Activated CD4-positive, alpha-beta T cell treated with anti-CD3 and anti-CD28 coated beads for 48 hours (primary cell): Measurements from ENCODE around the gene HBM.
A peak's percentile ranks its signal among the peaks of the same experiment; 100 is the strongest.
"Not testable (repeated sequence)": the region's sequence is repeated elsewhere in the genome, so short reads cannot be mapped to it uniquely, and the experiment has no call there.

ENCODE experiments used
- DNase-seq: peaks from one replicate; pipeline ENCODE4 v3.0.0-alpha.2; 2020

HBM gene, protein sequence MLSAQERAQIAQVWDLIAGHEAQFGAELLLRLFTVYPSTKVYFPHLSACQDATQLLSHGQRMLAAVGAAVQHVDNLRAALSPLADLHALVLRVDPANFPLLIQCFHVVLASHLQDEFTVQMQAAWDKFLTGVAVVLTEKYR

DNA sequence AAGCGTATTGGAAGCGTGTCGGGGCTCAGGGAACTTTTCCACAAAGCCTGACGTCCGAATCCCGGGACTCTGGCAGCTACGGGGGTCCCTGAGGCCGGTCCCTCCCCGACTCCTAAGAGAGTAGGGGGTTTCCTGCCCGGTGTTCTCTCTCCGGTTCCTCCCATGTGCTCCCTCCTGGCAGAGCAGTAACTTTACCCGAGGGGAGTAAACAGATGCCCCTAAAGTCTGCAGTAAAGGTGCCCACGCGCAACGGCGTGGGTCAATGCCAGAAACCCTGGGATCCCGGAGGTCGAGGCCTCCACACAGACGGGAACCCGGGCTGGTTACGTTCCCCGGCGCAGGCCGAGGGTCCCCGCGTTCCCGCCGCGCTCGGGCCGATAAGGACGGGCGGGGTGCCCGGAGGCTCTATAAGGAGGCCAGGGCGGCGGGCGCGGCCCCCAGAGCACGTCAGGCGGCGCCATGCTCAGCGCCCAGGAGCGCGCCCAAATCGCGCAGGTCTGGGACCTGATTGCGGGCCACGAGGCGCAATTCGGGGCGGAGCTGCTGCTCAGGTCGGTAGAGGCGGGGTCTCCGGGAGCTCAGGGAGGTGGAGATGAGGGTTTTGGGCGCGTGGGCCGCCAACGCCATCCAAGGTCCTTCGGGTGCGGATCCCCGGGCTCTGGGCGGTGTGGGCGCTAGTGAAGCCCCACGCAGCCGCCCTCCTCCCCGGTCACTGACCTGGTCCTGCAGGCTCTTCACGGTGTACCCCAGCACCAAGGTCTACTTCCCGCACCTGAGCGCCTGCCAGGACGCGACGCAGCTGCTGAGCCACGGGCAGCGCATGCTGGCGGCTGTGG is at the start of gene HBM:
HBM (plus strand) TSS at position 440 of the 836 bp plus-strand sequence; CDS start at position 460, 20 bp downstream.
- peak; percentile 29 for DNase-seq

DNA sequence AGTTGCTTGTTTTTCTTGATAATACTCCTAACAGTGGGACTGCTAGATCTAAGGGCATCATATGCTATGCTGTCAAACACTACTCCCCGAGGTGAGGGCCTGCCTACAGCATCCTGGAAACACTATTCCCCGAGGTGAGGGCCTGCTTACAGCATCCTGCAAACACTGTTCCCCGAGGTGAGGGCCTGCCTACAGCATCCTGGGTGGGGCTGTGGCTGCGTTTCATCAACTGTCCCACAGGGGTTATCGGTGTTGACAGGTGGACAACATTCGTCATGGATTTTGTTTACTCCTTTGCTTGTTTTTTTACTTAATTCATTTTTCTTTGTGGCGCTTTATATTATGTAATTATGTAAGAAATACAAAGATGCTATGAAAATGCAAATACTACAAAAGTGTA is 49.8 kb upstream of the HBM start:
- no peak for DNase-seq

DNA sequence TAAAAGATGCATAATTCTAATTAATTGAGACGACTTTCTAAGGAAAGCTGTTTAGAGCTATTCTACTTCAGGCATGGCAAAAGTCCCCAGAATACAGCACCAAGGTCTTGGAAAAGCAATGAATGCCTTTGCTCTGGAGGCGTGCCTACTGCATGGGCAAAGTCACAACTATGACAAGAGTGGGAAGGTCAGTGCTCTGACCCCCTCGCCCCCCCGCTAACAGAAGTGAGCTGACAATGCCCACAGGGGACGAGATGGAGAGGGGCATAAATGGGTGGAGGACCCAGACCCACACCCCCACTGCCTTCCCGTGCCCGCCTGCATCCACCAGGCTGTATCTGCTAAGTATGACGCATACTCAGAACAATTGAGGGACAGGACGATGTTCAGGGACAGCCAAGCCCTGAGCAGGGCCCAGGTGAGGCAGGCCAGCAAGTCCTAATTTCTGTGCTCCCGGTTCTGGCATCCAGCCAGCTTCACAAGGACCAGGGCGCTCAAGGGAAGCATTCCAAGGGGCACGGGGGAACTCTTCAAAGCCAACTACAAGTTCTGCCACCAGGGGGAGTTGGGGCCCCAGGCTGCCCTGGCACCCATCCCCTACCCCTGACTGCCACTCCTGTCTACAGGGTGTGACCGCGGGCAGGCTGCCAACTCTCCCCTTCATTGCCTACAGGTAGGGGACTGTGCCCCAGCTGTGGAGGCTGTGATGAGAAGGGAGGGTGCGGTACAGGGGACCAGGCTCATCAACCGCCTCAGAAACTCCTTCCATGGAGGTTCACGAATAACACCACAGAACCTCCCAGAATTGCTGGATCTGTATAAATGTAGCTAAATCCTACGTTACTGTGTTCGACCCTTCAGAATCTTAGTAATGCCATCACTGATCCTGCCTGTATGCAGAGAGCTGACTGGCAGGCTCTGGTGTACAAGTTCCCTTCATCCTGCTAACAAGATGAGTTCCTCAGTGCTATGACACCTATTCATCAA is 48.1 kb upstream of the HBM start:
- peak; percentile 76 for DNase-seq

DNA sequence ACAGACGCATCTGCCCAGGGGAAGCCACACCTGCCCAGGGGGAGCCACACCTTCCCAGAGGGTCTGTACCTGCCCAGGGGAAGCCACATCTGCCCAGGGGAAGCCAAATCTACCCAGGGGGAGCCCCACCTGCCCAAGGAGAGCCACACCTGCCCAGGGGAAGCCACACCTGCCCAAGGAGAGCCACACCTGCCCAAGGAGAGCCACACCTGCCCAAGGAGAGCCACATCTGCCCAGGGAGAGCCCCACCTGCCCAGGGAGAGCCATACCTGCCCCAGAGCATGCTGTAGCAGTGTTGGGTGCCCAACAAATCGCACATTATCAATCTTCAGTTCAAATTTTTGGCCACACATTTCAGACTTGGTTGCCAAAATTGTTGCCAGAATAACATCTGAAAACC is 46.9 kb upstream of the HBM start:
- no peak for DNase-seq

DNA sequence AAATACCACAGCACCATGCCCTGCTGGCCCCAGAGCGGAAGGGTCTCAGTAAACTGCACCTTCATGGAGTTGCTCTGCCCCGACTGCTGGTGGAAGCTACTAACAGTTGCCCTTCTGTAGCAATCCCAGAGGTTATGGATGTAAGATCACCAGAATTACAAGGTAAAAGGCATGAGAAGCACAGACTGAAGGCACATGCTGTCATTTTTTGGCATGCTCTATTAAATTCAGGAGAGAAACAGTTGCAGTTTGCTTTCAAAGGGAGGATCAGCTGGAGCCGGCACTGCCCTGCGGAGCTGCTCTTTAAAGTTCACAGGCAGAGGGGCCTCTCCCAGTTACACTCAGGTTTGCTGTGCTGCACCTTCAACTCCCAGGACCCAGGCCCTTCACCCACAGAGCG is 46.5 kb upstream of the HBM start:
- no peak for DNase-seq

DNA sequence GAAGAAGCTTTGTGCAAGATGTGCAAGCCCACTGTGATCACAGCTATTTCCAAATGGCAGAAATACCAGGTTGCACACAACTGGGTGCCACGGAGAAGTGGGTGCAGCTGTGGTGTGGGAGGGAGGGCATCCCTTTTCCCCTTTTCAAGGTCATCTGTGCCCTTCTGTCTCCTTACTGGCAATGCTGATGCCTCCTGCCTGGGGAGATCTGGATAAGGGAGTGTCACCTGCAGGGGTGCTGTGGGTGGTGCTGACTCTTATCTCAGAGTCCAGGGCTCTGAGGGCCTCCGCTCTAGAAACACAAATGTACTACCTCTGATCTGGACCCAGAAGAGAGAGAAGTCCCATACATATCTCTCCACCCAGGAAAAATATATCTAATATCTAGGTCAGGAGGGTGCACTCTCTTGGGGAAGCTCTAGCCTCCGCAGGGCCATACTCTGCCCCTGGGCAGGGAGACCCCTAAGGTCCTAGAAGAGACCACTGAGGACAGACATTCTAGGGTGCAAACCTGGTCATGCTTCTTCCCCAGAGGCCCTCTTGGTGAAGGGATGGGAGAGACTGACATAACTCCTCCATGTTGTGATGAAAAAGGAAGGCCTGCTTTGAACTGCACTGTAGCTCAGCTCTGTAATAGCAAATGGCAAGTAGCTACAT is 45.8 kb upstream of the HBM start:
- no peak for DNase-seq

DNA sequence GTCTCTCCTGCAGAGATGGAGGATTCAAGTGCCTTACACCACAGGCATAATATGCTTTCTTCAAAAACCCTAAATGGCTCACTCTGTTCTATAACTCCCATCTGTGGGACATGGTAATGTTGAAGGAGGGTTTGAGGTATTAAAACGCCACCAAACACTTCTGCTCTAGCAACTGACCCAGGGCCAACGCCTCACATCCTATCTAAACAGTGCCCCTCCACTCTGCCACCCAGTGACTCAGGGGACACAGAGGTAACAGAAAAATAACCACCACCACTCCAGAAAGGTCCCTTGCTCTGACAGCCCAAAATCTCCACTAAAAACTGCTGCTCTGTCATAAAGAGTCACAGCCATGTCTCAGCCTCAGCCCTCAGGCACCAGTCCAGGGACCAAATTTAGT is 45.0 kb upstream of the HBM start:
- DNase-seq: no peak

DNA sequence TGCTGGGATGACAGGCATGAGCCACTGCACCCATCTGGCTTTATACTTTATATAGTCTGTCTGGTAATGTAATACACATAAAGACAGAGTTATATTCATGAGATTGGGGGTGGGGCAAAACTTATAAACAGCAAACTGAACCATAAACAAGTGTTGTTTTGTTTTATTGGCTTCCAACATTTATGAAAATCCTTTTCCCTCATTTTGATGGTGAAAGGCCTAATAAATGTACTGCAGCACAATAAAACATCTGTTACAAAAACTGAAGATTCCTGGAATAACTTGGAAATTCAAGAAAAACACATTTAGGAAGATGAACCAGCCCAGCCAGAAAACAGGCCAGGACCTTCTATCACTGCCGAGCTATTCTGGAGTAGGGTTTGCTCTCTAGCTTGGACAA is 43.4 kb upstream of the HBM start:
- DNase-seq: no peak

DNA sequence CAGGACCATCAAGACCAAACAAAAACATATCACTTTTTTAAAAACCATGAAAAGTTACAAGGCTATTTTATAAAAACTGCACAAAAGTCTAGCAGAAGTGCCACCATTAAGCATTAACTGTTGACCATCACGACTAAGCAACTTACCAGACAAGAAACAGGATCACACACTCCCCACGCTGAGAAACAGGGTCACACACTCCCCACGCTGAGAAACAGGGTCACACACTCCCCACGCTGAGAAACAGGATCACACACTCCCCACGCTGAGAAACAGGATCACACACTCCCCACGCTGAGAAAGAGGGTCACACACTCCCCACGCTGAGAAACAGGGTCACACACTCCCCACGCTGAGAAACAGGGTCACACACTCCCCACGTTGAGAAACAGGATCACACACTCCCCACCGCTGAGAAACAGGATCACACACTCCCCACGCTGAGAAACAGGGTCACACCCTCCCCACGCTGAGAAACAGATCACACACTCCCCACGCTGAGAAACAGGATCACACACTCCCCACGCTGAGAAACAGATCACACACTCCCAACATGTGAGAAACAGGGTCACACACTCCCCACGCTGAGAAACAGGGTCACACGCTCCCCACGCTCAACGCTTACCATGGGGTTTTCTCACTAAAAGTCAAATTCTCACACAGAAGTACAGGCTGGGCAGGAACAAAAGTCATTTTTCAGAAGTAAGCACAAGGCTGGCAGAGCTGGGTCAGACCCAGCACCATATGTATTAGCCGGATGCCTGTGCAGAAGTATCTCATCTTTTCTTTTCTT is 42.0 kb upstream of the HBM start:
- DNase-seq: not testable (repeated sequence)

DNA sequence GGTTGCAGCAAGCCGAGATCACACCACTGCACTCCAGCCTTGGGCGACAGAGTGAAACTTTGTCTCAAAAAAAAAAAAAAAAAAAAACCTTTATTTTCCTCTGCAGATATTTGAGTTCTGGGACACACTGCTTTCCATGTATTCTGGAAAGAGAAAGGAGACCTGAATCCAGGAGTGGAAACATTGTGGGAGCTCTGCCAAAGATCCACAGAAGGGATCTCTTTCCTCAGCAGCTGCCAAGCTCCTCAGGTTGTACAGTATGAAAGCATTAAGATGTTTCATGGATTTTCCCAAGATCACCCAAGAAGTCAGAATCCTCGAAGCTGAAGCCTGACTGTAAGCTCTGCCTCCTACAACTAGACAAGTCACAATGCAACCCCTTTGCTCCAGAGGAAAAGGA is 40.8 kb upstream of the HBM start:
- DNase-seq: no peak

DNA sequence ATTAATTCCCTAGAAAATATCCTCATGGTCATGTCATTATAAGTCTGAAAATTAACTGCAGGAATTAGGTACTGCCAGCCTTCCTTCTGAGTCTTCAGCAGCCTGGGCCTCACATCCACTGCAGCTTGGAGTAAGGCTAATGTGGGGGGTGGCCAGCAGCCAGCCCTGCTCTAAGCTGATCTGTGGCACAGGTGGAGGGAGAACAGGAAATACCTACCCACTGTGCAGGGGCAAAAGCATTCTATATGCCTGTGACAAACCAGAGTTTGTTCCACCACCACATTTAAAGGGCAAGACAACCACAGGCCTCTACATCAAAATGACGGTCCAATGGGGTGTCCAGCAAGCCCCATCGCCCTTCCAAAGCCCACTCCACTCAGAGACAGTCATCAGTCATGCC is 36.7 kb upstream of the HBM start:
- DNase-seq: no peak

DNA sequence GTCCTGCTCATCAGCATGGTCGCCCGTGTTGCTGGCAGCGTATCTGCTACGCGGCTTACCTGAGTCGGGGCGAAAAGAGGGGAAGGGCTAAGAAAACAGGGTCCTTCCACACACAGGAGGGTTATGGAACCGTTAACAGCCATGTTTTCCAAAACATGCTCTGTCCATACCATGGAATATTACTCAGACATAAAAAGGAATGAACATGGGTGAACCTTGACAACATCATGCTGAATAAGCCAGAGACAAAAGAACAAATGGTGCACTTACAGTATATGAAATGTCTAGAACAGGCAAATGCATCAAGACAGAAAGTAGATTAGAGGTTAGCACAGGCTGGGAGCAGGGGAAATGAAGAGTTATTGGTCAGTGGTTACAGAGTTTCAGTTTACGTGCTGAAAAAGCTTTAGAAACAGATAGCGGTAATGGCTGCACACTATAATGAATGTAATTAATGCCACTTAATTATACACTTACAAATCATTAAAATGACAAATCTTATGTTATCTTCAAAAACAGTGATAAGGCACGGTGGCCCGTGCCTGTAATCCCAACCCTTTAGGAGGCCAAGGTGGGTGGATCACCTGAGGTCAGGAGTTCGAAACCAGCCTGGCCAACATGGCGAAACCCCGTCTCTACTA is 35.1 kb upstream of the HBM start:
- no peak for DNase-seq

DNA sequence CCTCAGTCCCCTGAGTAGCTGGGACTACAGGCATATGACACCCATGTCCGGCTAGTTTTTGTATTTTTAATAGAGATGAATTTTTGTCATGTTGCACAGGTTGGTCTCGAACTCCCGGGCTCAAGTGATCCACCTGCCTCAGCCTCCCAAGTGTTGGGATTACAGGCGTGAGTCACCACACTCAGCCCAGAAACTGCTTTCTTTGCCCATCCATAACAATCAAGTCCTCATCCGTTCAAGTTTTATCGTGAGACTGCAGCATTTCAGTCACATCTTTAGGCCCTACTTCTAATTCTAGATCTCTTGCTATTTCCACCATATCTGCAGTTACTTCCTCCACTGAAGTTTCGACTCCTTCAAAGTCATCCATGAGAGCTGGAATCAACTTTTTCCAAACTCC is 33.7 kb upstream of the HBM start:
- no peak for DNase-seq

DNA sequence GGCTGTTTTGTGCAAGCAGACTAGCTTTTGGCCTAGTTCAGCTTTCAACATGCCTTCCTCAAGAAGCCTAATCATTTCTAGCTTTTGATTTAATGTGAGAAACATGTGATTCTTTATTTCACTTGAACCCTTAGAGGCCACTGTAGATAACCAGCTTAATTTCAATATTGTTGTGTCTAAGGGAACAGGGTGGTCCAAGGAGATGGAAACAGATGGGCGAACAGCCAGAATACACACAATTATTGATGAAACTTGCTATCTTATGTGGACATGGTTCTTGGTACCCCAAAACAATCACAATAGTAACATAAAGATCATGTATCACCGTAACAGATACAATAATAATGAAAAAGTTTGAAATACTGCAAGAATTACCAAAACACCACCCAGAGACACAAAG is 32.1 kb upstream of the HBM start:
- no peak for DNase-seq

DNA sequence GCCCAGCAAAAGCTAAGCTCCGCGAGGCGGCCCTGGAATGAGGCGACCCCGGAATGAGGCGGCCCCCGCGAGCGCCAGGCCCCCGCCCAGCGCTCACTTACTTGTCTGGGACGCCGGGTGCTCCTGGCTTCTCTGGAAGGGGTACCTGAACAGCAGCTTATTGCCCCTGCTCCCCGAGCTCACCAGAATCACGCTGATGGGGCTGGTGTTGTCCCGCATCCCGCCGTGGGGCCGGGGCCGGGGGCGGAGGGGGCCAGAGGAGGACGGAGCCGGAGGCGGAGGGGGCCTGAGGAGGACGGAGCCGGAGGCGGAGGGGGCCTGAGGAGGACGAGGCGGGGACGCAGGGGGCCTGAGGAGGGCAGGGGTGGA is 27.7 kb upstream of the HBM start:
- DNase-seq: peak; percentile 41

DNA sequence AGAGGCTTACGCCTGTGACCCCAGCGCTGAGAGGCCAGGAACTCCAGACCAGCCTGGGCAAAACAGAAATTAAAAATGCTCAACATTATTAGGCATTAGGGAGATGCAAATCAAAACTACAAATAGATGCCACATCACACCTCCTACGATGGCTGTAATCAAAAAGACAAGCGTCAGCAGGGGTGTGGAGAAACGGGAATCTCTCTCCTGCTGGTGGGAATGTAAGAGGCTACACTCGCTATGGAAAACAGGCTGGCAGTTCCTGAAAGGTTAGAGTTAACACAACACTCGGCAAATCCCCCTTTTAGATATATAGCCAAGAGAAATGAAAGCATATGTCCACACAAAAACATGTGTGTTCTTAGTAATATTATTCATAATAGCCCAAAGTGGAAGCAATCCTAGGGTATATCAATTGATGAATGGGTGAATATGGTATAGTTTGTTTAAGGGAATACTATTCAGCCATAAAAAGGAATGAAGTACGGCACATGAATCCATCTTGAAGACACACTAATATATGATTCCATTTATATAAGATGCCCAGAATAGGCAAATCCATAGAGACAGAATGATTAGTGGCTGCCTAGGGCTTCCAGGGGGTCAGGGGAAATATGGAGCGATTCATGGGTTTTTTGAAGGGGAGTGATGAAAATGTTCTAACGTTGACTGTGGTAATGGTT is 25.5 kb upstream of the HBM start:
- DNase-seq: no peak

DNA sequence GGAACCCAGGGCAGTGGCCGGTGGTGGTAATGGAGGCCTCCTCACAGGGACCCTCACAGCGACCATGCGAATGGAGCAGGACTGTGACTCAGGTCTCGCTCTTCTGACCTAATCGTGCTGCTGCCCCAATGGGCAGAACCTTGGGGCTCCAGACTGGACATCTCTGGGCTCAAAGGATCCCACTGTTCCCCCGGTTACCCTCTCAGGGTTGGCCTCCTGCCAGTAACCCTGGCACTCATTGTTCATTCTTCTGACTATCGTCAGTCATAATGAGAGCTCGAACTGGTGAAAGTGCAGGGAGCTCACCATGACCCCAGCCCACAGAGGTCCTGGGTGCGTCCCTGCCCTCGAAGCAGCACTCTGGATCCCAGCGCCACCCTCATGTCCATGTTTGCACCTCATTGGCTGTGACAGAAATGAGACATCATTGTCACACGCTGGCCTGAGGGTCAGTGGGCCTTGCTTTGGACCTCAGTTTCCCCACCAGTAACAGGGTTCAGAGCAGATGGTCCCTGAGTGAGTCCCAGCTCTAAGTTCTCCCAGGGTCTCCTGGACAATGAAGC is 23.3 kb upstream of the HBM start:
- DNase-seq: no peak

DNA sequence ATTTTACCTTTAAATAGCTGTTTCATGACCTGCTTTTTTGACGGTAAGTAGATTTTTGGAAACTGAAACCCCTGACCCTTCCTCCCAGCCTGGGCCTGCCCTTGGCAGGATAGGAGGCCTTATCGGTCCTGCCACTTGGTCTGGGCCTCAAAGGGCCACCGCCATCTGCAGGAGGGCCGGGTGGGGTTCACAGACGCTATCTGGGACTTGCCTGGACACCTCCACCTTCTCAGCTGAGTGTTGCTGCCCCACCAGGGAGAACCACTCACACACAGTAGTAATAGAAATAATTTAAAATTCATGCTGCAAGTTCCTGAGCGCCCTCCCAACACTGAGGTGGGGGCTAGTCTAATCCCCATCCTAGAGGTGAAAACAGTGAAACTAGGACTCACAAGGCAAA is 22.7 kb upstream of the HBM start:
- DNase-seq: no peak

DNA sequence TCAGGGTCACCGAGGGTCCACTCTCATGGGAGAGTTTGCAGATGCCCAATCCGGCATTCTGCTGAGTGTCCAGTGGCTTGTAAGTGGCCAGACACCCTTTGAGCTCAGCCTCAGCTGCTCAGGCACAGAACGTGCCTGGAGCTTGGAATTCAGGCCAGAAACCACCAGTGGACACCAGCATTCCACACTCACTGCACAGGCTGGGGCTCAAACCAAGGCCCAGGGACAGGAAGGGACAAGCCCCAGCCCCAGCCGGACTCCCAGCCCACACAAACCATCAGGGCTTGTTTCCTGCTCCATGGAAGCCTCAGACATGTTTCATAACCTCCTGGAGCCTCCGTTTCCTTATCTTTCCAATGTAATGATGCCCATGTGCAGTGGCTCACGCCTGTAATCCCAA is 22.3 kb upstream of the HBM start:
- DNase-seq: no peak

DNA sequence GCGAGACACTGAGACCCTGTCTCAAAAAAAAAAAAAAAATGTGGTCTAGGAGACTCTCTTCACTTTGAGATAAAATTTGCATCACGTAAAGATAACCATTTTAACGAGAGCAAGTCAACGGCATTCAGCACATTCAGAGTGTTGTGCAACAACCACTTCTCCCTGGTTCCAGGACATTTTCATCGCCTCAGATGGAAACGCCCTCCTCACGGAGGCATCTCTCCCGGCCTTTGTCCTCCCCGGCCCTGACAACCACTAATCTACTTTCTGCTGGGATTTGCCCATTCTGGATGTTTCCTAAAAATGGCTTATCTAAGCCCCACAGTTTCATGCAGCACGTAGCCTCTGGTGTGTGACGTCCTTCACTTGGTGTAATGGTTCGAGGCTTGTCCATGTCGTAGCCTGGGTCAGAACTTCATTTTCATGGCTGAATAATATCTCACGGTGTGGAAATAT is 21.0 kb upstream of the HBM start:
- no peak for DNase-seq

DNA sequence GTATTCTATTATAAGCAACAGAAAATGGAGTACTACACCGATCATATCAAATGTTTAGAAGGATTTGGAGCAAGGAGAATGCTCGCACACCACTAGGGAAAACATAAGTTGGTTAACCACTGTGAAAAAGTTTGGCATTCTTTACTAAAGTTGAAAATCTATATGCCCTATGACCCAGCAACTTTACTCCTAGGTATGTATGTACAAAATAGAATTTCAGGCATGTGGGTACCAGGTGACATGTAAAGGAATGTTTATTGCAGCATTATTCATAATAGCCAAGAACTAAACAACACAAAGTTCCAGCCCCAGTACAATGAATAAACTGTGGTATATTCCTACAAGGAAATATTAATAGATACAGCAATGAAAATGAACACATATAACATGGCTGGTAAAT is 19.1 kb upstream of the HBM start:
- DNase-seq: no peak
